GM21717 (cell line): Measurements from ENCODE around the gene ELMO1.
"Not testable (repeated sequence)": the region's sequence is repeated elsewhere in the genome, so short reads cannot be mapped to it uniquely, and the experiment has no call there.

Experiments used
- ATAC-seq: cut with Tn5 transposase; IDR thresholded peaks from one replicate; pipeline ENCODE4 v1.9.1; 2021; ENCODE audit warnings: mild to moderate bottlenecking, moderate library complexity; ENCODE audit not compliant: unreplicated experiment

The ELMO1 gene

GRCh38 chr7:36995776-36996175, 452.9 kb downstream of the ELMO1 start:
- ATAC-seq: no peak

GRCh38 chr7:36994456-36995112, 454.1 kb downstream of the ELMO1 start:
- no peak for ATAC-seq

GRCh38 chr7:36986948-36987724, 461.5 kb downstream of the ELMO1 start:
- peak; percentile 49 for ATAC-seq

GRCh38 chr7:36986511-36986933, 462.1 kb downstream of the ELMO1 start:
- ATAC-seq: no peak

- no peak for ATAC-seq
Measured at GRCh38 chr7:36985866-36986400, 462.7 kb downstream of the ELMO1 start.

GRCh38 chr7:36985316-36985715, 463.3 kb downstream of the ELMO1 start:
- ATAC-seq: no peak

GRCh38 chr7:36984710-36985312, 463.9 kb downstream of the ELMO1 start:
- ATAC-seq: no peak

GRCh38 chr7:36984041-36984521, 464.6 kb downstream of the ELMO1 start:
- ATAC-seq: no peak

GRCh38 chr7:36982766-36983165, 465.9 kb downstream of the ELMO1 start:
- ATAC-seq: no peak

- no peak for ATAC-seq
Measured at GRCh38 chr7:36979810-36980248, 468.8 kb downstream of the ELMO1 start.

- ATAC-seq: no peak
Measured at GRCh38 chr7:36978461-36978860, 470.2 kb downstream of the ELMO1 start.

- ATAC-seq: no peak
Measured at GRCh38 chr7:36977878-36978277, 470.8 kb downstream of the ELMO1 start.

GRCh38 chr7:36973534-36973933, 475.1 kb downstream of the ELMO1 start:
- not testable (repeated sequence) for ATAC-seq

GRCh38 chr7:36972140-36972518, 476.5 kb downstream of the ELMO1 start:
- ATAC-seq: no peak

GRCh38 chr7:36971515-36972139, 477.0 kb downstream of the ELMO1 start:
- no peak for ATAC-seq

GRCh38 chr7:36970551-36971514, 477.8 kb downstream of the ELMO1 start:
- ATAC-seq: no peak

- ATAC-seq: no peak
Measured at GRCh38 chr7:36969376-36969775, 479.3 kb downstream of the ELMO1 start.

GRCh38 chr7:36967387-36967786, 481.3 kb downstream of the ELMO1 start:
- ATAC-seq: no peak

GRCh38 chr7:36966636-36967035, 482.0 kb downstream of the ELMO1 start:
- ATAC-seq: no peak

- no peak for ATAC-seq
Measured at GRCh38 chr7:36966039-36966438, 482.6 kb downstream of the ELMO1 start.
